OCI-LY7 (cell line): ENCODE measurements around the gene ZNF469. TPM values are rescaled to one million over a fixed set of nuclear protein-coding genes. Genes with fewer than 3 reads are reported as not detected.

Experiments
- BruUV-seq: library from RNA; stranded (reverse); fragments of 400-500 nt; replicated peaks from 2 replicates; lab custom pipeline; 2021; lab: Mats Ljungman, UMichigan
- CTCF ChIA-PET: fragments of 300-600 bp; sonication (Branson Sonifier 250); formaldehyde crosslinking; loops from one replicate; lab custom pipeline; 2022; ENCODE audit warnings: antibody characterized with exemption; ENCODE audit not compliant: unreplicated experiment; lab: Charles Lee
- POLR2A ChIA-PET: fragments of 300-600 bp; sonication (Branson Sonifier 250); formaldehyde crosslinking; loops from one replicate; lab custom pipeline; 2022; ENCODE audit warnings: antibody characterized with exemption; lab: Charles Lee
- DNase-seq: peaks from one replicate; pipeline ENCODE4 v3.0.0-alpha.2; 2015; ENCODE audit warnings: low spot score
- H2AFZ ChIP-seq: fragments of 200-600 bp; sonication (generic), shearing (Covaris generic); 2 replicates; pipeline ENCODE4 v1.6.1; 2014; ENCODE audit warnings: mild to moderate bottlenecking, antibody characterized with exemption, low read length, moderate library complexity
- H3K27ac ChIP-seq: fragments of 200-600 bp; sonication (generic); 2 replicates; pipeline ENCODE4 v1.5.1; 2014; ENCODE audit warnings: mixed run types, low read depth, mild to moderate bottlenecking, moderate library complexity, low read length, inconsistent platforms; ENCODE audit not compliant: poor library complexity, severe bottlenecking
- H3K36me3 ChIP-seq: fragments of 200-600 bp; sonication (generic); 2 replicates; pipeline ENCODE4 v1.6.1; 2014; ENCODE audit warnings: mild to moderate bottlenecking, antibody characterized with exemption, low read length, moderate library complexity, mixed read lengths; ENCODE audit not compliant: insufficient read depth
- H3K4me1 ChIP-seq: fragments of 200-600 bp; sonication (generic); 2 replicates; pipeline ENCODE4 v1.5.1; 2014; ENCODE audit warnings: mild to moderate bottlenecking, low read length; ENCODE audit not compliant: insufficient read depth, poor library complexity, severe bottlenecking
- H3K4me2 ChIP-seq: fragments of 200-600 bp; sonication (generic); 2 replicates; pipeline ENCODE4 v1.6.1; 2014; ENCODE audit warnings: mild to moderate bottlenecking, low read length
- H3K4me3 ChIP-seq: fragments of 200-600 bp; sonication (generic); 2 replicates; pipeline ENCODE4 v1.5.1; 2014; ENCODE audit warnings: mild to moderate bottlenecking, low read depth, low read length; ENCODE audit not compliant: poor library complexity, severe bottlenecking
- H3K79me2 ChIP-seq: fragments of 200-600 bp; sonication (generic); 2 replicates; pipeline ENCODE4 v1.6.1; 2016; ENCODE audit warnings: low read depth, mild to moderate bottlenecking, low read length, moderate library complexity, mixed read lengths; ENCODE audit not compliant: insufficient read depth
- H3K9me2 ChIP-seq: fragments of 200-600 bp; sonication (generic); 2 replicates; pipeline ENCODE4 v1.6.1; 2016; ENCODE audit warnings: mild to moderate bottlenecking, low read length, mixed read lengths; ENCODE audit not compliant: insufficient read depth
- H3K9me3 ChIP-seq: fragments of 200-600 bp; sonication (generic); 2 replicates; pipeline ENCODE4 v1.6.1; 2014; ENCODE audit warnings: mild to moderate bottlenecking, mixed run types, low read length, mixed read lengths
- H4K20me1 ChIP-seq: fragments of 200-600 bp; sonication (generic); 2 replicates; pipeline ENCODE4 v1.6.1; 2014; ENCODE audit warnings: mild to moderate bottlenecking, antibody characterized with exemption, low read length, moderate library complexity, mixed read lengths; ENCODE audit not compliant: insufficient read depth
- EZH2phosphoT487 ChIP-seq: fragments of 200-600 bp; sonication (generic); IDR thresholded peaks from 2 replicates; pipeline ENCODE4 v1.6.1; 2018; ENCODE audit warnings: low read depth, borderline replicate concordance, mild to moderate bottlenecking, mixed run types, antibody characterized with exemption, low read length, moderate library complexity, mixed read lengths
- intact Hi-C: fragments of 100-400 bp; cut with micrococcal nuclease; formaldehyde crosslinking; loops from one replicate; pipeline ENCODE4 v1.10.0; 2022; ENCODE audit not compliant: unreplicated experiment
- total RNA-seq, 2 experiments: library from RNA; depleted of rRNA in 1 of 2; stranded (reverse); fragments of >200 nt in 1 of 2; shearing (Covaris generic) in 1 of 2; gene quantifications; 2 replicates each; pipeline ENCODE4 v1.2.3, GENCODE V29; 2014 to 2022
- TF ChIP-seq, protein P1 (sequence below): fragments of 200-600 bp; sonication (generic); conservative IDR thresholded peaks from 2 replicates; pipeline ENCODE4 v1.5.1; 2014; ENCODE audit warnings: mild to moderate bottlenecking, antibody characterized with exemption, low read length, moderate library complexity, mixed read lengths

Gene ZNF469
- total RNA-seq, 2 experiments from 2014 or later = under 0.01 TPM; not detected in 1

DNA sequence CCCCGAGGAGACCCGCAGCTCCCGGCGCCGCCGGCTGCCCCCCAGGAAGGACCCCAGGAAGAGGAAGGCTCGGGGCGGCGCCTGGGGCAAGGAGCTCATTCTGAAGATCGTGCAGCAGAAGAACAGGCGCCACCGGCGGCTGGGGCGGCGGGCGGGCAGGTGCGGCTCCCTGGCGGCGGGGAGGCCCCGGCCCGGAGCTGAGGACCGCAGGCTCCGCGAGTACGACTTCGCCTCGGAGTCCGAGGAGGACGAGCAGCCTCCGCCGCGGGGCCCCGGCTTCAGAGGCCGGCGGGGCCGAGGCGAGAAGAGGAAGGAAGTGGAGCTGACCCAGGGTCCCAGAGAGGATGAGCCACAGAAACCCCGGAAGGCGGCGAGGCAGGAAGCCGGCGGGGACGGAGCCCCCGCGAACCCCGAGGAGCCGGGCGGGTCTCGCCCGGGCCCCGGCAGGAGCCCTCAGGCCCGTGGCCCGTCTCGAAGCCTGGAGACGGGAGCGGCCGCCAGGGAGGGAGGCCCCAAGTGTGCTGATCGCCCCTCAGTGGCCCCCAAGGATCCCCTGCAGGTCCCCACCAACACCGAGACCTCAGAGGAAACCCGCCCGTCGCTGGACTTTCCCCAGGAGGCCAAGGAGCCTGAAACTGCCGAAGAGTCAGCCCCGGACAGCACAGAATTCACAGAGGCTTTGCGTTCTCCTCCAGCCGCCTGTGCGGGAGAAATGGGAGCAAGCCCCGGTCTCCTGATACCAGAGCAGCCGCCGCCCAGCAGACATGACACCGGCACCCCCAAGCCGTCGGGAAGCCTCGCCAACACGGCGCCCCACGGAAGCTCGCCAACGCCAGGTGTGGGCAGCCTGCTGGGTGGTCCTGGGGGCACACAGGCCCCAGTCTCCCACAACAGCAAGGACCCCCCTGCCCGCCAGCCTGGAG lies 48.0 kb downstream of the ZNF469 start:
- H3K4me3 ChIP-seq = no peak overlapping the region
- ChIA-PET CTCF (no interaction called here), POLR2A (no interaction called here)
- H3K36me3 ChIP-seq = no peaks in the 10 kb centered on the region
- no peak for DNase-seq
- no peaks in the 10 kb centered on the region for H4K20me1 ChIP-seq
- H3K9me2 ChIP-seq = no peaks in the 10 kb centered on the region
- no peaks in the 10 kb centered on the region for H3K9me3 ChIP-seq
- H3K79me2 ChIP-seq = no peaks in the 10 kb centered on the region
- H3K4me2 ChIP-seq = no peak overlapping the region
- no TSS peak for BruUV-seq
- H3K27ac ChIP-seq = no peak overlapping the region
- TF ChIP-seq, protein P1, sequence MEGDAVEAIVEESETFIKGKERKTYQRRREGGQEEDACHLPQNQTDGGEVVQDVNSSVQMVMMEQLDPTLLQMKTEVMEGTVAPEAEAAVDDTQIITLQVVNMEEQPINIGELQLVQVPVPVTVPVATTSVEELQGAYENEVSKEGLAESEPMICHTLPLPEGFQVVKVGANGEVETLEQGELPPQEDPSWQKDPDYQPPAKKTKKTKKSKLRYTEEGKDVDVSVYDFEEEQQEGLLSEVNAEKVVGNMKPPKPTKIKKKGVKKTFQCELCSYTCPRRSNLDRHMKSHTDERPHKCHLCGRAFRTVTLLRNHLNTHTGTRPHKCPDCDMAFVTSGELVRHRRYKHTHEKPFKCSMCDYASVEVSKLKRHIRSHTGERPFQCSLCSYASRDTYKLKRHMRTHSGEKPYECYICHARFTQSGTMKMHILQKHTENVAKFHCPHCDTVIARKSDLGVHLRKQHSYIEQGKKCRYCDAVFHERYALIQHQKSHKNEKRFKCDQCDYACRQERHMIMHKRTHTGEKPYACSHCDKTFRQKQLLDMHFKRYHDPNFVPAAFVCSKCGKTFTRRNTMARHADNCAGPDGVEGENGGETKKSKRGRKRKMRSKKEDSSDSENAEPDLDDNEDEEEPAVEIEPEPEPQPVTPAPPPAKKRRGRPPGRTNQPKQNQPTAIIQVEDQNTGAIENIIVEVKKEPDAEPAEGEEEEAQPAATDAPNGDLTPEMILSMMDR = no peak
- no peak for TF ChIP-seq EZH2phosphoT487
- intact Hi-C loops = no loop called here
- H3K4me1 ChIP-seq = no peaks in the 10 kb centered on the region
- H2AFZ ChIP-seq = no peak overlapping the region

DNA sequence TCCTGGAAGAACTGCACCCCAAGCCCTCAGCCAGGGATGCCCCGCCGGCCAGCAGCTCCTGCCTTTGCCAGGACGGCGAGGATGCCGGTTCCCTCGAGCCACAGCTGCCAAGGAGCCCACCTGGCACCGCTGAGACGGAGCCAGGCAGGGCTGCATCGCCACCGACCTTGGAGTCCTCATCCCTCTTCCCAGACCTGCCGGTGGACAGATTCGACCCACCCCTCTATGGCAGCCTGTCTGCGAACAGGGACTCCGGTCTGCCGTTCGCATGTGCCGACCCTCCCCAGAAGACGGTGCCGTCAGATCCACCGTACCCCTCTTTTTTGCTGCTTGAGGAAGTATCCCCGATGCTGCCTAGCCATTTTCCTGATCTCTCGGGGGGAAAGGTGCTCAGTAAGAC lies 48.9 kb downstream of the ZNF469 start:
- POLR2A ChIA-PET = no interaction called here

More for the DNA sequence above, 48.9 kb downstream of the ZNF469 start:
- no peak for TF ChIP-seq EZH2phosphoT487
- TF ChIP-seq, protein P1 = no peak
- Histone ChIP-seq H3K27ac (no peak overlapping the region), H4K20me1 (no peaks in the 10 kb centered on the region), H3K4me3 (no peak overlapping the region), H3K4me2 (no peak overlapping the region), H3K4me1 (no peaks in the 10 kb centered on the region), H3K9me3 (no peaks in the 10 kb centered on the region), H3K36me3 (no peaks in the 10 kb centered on the region), H3K9me2 (no peaks in the 10 kb centered on the region), H3K79me2 (no peaks in the 10 kb centered on the region), H2AFZ (no peak overlapping the region)
- intact Hi-C loops = no loop called here
- no peak for DNase-seq
- BruUV-seq = no TSS peak
- CTCF ChIA-PET = no interaction called here
